KG1 (cell line): ENCODE results near the gene ENPP4.
"Not testable (repeated sequence)": the region's sequence is repeated elsewhere in the genome, so short reads cannot be mapped to it uniquely, and the experiment has no call there.

Experiments
- DNase-seq: peaks from one replicate; lab custom pipeline; 2025; lab: John Stamatoyannopoulos, UW

The ENPP4 gene

GRCh38 chr6:46131291-46131690 lies 1.5 kb downstream of the ENPP4 start:
- DNase-seq: not testable (repeated sequence)

DNA sequence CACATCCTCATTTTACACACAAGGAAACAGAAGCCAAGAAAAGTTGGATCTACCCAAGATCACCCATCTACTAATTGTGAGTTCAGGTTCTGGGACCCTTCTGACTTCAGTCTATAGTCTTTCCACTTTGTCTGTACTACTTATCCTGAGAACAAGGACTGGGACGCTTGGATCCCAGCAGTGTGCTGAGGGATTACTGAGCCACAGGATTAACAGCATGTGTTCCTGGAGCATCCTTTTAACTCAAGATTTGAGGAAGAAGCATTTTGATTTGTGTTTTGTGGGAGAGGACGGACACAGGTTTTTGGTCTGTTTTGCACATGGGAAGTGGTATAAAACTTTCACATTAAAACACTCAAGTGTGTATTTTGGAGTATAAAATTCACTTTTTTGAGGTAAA lies 4.4 kb downstream of the ENPP4 start:
- no peak for DNase-seq

DNA sequence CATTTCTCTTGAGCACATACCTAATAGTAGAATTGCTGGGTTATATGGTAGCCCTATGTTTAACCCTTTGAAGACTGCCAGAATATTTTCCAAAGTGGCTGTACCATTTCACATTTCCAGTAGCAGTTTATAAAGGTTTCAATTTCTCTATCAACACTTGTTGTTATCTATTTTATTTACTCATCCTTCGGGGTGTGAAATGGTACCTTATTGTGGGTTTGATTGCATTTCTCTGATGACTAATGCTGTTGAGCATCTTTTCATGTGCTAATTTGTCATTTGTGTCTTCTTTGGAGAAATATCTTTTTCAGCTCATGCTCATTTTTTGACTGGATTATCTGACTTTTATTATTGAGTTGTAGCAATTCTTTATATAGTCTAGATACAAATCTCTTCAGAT lies 5.4 kb downstream of the ENPP4 start:
- DNase-seq: no peak

- DNase-seq: no peak
Measured at GRCh38 chr6:46136831-46137230, 7.0 kb downstream of the ENPP4 start.

DNA sequence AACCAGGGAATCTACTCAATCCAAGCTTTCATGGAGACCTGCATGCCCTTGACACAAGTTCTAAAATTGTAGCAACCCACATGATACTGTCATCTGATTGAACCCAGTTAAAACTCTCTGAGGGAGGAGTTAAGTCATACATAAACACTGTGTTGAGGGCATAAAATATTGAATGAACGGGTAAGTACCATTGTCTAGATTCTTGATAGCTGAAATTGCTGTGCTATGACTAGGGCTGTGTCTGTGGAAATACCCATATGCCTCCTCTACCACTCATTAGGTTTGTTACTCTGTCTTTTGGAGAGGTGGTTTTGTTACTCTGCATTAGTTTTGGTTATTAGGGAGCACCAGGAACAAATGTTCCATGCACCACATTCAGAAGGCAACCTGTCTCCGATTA lies 7.6 kb downstream of the ENPP4 start:
- no peak for DNase-seq

GRCh38 chr6:46138281-46138680 lies 8.5 kb downstream of the ENPP4 start:
- no peak for DNase-seq

- DNase-seq: no peak
Measured at GRCh38 chr6:46144270-46144669, 14.5 kb downstream of the ENPP4 start.

GRCh38 chr6:46149066-46149465 lies 19.3 kb downstream of the ENPP4 start:
- not testable (repeated sequence) for DNase-seq

- no peak for DNase-seq
Measured at GRCh38 chr6:46156701-46157100, 26.9 kb downstream of the ENPP4 start.

GRCh38 chr6:46159229-46159628 lies 29.4 kb downstream of the ENPP4 start:
- no peak for DNase-seq

- DNase-seq: no peak
Measured at GRCh38 chr6:46160102-46160501, 30.3 kb downstream of the ENPP4 start.

DNA sequence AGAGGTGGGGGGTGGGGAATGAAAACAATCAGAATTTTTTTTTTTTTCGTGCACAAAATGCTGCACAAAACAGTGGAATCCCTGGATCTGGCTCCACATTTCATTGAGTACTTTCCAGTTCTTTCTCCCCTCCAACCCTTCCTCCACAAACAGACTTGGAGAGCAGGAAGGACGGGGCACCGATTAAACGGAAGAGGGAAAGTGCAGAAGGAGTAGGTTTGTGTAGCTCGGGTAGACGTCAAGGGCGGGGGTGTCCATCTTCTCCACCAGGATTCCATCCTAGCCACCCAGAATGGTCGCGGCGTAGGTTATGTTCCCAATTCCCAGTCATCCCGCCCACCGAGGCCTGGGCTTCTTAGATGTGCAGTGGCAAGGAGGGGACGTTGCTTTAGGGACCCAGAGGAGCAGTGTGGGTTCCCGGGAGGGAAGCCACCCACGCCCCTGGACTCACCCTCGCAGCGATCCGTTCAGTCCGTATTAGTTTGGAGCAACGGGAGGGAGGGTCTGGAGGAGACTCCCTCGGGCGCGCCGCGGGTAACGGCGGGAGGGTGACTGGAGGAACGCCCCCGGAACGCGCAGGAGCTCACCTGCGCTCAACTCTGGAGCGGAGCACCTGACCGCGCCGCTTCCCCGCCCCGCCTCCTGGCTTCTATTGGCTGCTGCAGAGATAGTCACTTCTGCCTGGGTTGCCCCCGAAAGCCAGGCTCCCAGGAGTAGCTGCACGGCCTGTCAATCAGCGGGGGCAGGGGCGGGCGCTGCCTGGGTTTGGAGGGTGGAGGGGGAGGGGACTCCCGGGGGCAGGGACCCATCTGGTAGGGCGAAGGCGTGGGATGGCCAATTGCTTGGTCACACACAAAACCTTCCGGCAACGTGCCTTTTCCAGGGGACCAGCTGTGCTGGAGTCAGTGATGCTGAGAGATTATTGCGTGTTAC lies 40.8 kb downstream of the ENPP4 start, which contains the start of gene ENPP5:
TSS of gene ENPP5 (minus strand) at position 624 of the 933 bp plus-strand sequence. CDS start 2,718 bp downstream, outside the sequence.
- DNase-seq: no peak

GRCh38 chr6:46172176-46172575 lies 42.4 kb downstream of the ENPP4 start:
- no peak for DNase-seq

DNA sequence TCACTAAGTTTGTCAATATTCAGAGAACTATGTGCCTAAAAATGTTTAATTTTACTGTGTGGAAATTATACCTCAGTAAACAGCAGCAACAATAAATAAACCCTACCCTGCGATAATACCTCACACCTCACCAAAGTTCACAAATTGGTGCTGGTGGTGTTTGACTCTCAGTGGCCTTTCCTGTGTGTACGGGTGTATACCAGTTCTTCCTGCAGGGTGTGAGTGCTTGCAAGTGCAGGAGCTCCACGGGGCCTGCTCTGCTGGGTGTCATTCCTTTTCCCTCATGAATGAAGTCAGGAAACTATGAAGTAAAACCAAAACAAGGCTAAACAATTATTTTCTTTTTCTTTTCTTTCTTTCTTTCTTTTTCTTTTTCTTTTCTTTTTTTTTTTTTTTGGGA lies 45.1 kb downstream of the ENPP4 start:
- no peak for DNase-seq

GRCh38 chr6:46175446-46175845 lies 45.7 kb downstream of the ENPP4 start:
- no peak for DNase-seq

GRCh38 chr6:46175976-46176375 lies 46.2 kb downstream of the ENPP4 start:
- DNase-seq: no peak

- no peak for DNase-seq
Measured at GRCh38 chr6:46184114-46184513, 54.3 kb downstream of the ENPP4 start.

DNA sequence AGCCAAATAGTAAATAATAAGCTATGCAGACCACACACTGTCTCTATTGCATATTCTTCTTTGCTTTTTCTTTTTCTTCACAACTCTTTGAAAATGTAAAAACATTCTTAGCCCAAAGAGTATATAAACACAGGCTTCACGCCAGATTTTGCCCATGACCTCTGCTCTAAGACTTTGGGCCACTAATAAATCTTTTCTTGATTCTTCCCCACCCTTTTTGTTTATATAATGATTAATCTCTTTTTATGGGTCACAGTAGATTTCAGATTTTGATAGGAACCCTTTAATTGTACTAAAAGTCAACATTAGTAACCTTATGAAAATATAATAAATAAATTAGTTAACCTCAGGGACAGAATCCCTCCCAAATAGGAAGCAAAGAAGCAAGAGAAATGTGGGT lies 56.8 kb downstream of the ENPP4 start:
- DNase-seq: no peak

DNA sequence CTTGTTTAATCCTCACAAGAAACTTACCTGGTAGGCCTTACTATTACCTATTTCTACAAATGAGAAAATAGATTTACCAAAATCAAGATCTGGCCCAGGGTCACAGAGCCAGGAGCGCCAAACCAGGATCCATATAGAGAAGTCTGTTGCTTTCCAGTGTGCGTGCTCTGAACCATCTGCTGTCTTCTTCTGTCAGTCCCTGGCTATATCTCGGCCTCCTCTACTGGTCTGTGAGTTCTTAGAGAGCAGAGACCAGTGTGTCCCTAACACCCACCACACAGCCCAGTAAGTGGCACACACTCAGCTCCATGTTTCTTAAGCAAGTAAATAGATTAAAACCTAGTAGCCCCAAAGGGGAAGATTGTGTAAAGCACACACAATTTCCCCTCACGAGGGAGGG lies 59.9 kb downstream of the ENPP4 start:
- DNase-seq: no peak

DNA sequence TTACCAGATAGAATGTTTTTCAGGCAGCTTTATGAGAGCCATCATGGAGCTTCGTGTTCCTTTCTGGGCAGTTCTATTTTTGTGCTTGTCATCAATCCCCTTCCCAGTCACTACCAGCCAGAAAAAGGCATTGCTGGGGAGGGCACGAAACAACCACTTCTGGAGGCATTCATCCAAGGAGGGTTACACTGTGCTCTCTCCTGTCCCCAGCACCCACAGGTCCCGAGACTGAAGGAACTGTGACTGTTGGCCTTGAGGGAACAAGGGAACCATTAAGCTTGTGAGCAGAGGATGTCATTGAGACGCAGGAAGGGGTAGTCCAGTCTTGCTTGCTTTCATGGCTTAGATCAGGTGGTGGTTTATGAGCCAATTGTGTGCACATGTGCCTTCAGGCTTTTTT lies 61.1 kb downstream of the ENPP4 start:
- no peak for DNase-seq

DNA sequence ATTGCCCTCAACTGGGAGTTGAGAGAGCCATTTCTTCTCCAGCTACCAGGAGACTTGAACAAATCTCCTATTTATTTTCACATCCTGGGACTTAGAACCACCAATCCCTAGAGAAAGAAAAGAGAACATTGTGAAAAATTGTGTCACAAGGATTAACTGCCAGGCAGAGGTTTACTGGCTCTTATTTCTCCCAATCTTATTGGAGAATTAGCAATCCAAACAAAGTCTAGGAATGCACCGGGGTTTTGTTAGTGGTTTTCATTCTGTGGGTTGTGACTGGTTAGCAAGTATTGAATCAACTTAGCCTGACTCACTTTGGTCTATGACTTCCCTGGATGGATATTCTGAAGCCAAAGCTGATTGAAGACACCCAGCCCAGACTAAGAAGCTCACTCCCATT lies 62.2 kb downstream of the ENPP4 start:
- no peak for DNase-seq
